Activated T-helper 17 cell treated with anti-CD3 and anti-CD28 coated beads, Interleukin-2, amount 50 U/mL, for 72 hours (primary cell): Measurements from ENCODE around the gene TLR7. TPM values are rescaled to one million over a fixed set of nuclear protein-coding genes. Genes with fewer than 3 reads are reported as not detected.
A peak's percentile ranks its signal among the peaks of the same experiment; 100 is the strongest.

Experiments used
- ATAC-seq: fragments of 150-1000 bp; cut with Tn5 transposase; replicated peaks from 2 replicates; pipeline ENCODE4 v1.10.0; 2021; ENCODE audit warnings: mild to moderate bottlenecking, moderate library complexity
- H3K27ac Mint-ChIP-seq: one replicate; pipeline ENCODE4 v1.8.0; 2022; ENCODE audit warnings: mixed read lengths
- H3K27me3 Mint-ChIP-seq: one replicate; pipeline ENCODE4 v1.8.0; 2022; ENCODE audit warnings: mixed read lengths
- H3K36me3 Mint-ChIP-seq: one replicate; pipeline ENCODE4 v1.8.0; 2022; ENCODE audit warnings: low read depth, mild to moderate bottlenecking, mixed read lengths
- H3K4me1 Mint-ChIP-seq: one replicate; pipeline ENCODE4 v1.8.0; 2022; ENCODE audit warnings: mixed read lengths
- H3K4me3 Mint-ChIP-seq: one replicate; pipeline ENCODE4 v1.8.0; 2022; ENCODE audit warnings: mild to moderate bottlenecking, mixed read lengths
- H3K9me3 Mint-ChIP-seq: one replicate; pipeline ENCODE4 v1.8.0; 2022; ENCODE audit warnings: mixed read lengths
- total RNA-seq, 2 donors: library from RNA; stranded (reverse); gene quantifications; one replicate each; pipeline ENCODE4 v1.2.3, GENCODE V29; 2022

The TLR7 gene
- not detected for total RNA-seq

- Mint-ChIP-seq H3K36me3 (no peaks in the 10 kb centered on the region), H3K27ac (no peak within 1 kb of the TSS), H3K27me3 (no peaks in the 10 kb centered on the region), H3K9me3 (no peaks in the 10 kb centered on the region), H3K4me1 (no peaks in the 10 kb centered on the region), H3K4me3 (no peak within 1 kb of the TSS)
- no peak for ATAC-seq
These were observed at the start of gene TLR7 for GRCh38 chrX:12866451-12867377. Gene TLR7, plus strand, starts transcription at chrX:12867072. Its CDS starts 507 bp downstream, at chrX:12867579.

GRCh38 chrX:12817528-12817927, 49.3 kb upstream of the TLR7 start:
- no peak overlapping the region for H3K4me3 Mint-ChIP-seq
- peaks cover 71% of the 10 kb centered on the region for H3K36me3 Mint-ChIP-seq
- no peaks in the 10 kb centered on the region for H3K27me3 Mint-ChIP-seq
- ATAC-seq: no peak
- no peak overlapping the region for H3K27ac Mint-ChIP-seq
- no peaks in the 10 kb centered on the region for H3K4me1 Mint-ChIP-seq
- H3K9me3 Mint-ChIP-seq: no peaks in the 10 kb centered on the region

- Mint-ChIP-seq H3K4me3 (no peak overlapping the region), H3K27ac (no peak overlapping the region), H3K27me3 (no peaks in the 10 kb centered on the region), H3K9me3 (no peaks in the 10 kb centered on the region), H3K4me1 (no peaks in the 10 kb centered on the region), H3K36me3 (peaks cover 72% of the 10 kb centered on the region)
- no peak for ATAC-seq
These were observed 47.6 kb upstream of the TLR7 start for GRCh38 chrX:12819222-12819621.

- Mint-ChIP-seq H3K27me3 (no peaks in the 10 kb centered on the region), H3K36me3 (peaks cover 71% of the 10 kb centered on the region), H3K9me3 (no peaks in the 10 kb centered on the region), H3K4me1 (no peaks in the 10 kb centered on the region), H3K4me3 (no peak overlapping the region), H3K27ac (no peak overlapping the region)
- ATAC-seq: no peak
These were observed 46.1 kb upstream of the TLR7 start for GRCh38 chrX:12820737-12821136.

- no peak for ATAC-seq
- no peaks in the 10 kb centered on the region for H3K27me3 Mint-ChIP-seq
- no peak overlapping the region for H3K27ac Mint-ChIP-seq
- H3K4me3 Mint-ChIP-seq: no peak overlapping the region
- no peaks in the 10 kb centered on the region for H3K4me1 Mint-ChIP-seq
- peaks cover 49% of the 10 kb centered on the region for H3K36me3 Mint-ChIP-seq
- no peaks in the 10 kb centered on the region for H3K9me3 Mint-ChIP-seq
These were observed 41.9 kb upstream of the TLR7 start for GRCh38 chrX:12824944-12825343.

GRCh38 chrX:12825801-12826200, 41.1 kb upstream of the TLR7 start:
- ATAC-seq: no peak
- Mint-ChIP-seq H3K27me3 (no peaks in the 10 kb centered on the region), H3K36me3 (peaks cover 44% of the 10 kb centered on the region), H3K4me1 (no peaks in the 10 kb centered on the region), H3K4me3 (no peak overlapping the region), H3K27ac (no peak overlapping the region), H3K9me3 (no peaks in the 10 kb centered on the region)

- Mint-ChIP-seq H3K36me3 (no peaks in the 10 kb centered on the region), H3K4me1 (peaks cover 5% of the 10 kb centered on the region)
- ATAC-seq: peak; percentile 24
These were observed 23.7 kb upstream of the TLR7 start for GRCh38 chrX:12843061-12843667.

GRCh38 chrX:12843668-12844279, 23.1 kb upstream of the TLR7 start:
- Mint-ChIP-seq H3K9me3 (no peaks in the 10 kb centered on the region), H3K27me3 (no peaks in the 10 kb centered on the region)
- peak; percentile 32 for ATAC-seq

More at GRCh38 chrX:12843061-12843667, 23.7 kb upstream of the TLR7 start:
- peak overlapping the region; percentile 58 for H3K27ac Mint-ChIP-seq
- H3K9me3 Mint-ChIP-seq: no peaks in the 10 kb centered on the region
- no peaks in the 10 kb centered on the region for H3K27me3 Mint-ChIP-seq
- H3K4me3 Mint-ChIP-seq: peak overlapping the region; percentile 61

GRCh38 chrX:12844319-12844718, 22.6 kb upstream of the TLR7 start:
- peaks cover 5% of the 10 kb centered on the region for H3K4me1 Mint-ChIP-seq
- H3K4me3 Mint-ChIP-seq: no peak overlapping the region
- H3K36me3 Mint-ChIP-seq: no peaks in the 10 kb centered on the region
- H3K9me3 Mint-ChIP-seq: no peaks in the 10 kb centered on the region
- ATAC-seq: no peak
- no peaks in the 10 kb centered on the region for H3K27me3 Mint-ChIP-seq
- no peak overlapping the region for H3K27ac Mint-ChIP-seq

More at GRCh38 chrX:12843668-12844279, 23.1 kb upstream of the TLR7 start:
- Mint-ChIP-seq H3K4me3 (peak overlapping the region; percentile 61), H3K27ac (peak overlapping the region; percentile 58), H3K4me1 (peaks cover 5% of the 10 kb centered on the region), H3K36me3 (no peaks in the 10 kb centered on the region)

GRCh38 chrX:12865359-12865758, 1.5 kb upstream of the TLR7 start:
- H3K9me3 Mint-ChIP-seq: no peaks in the 10 kb centered on the region
- no peak for ATAC-seq
- H3K27me3 Mint-ChIP-seq: no peaks in the 10 kb centered on the region
- H3K4me3 Mint-ChIP-seq: no peak overlapping the region
- H3K4me1 Mint-ChIP-seq: no peaks in the 10 kb centered on the region
- H3K36me3 Mint-ChIP-seq: no peaks in the 10 kb centered on the region
- H3K27ac Mint-ChIP-seq: no peak overlapping the region

GRCh38 chrX:12867685-12868084, 813 bp downstream of the TLR7 start:
- Mint-ChIP-seq H3K27me3 (peaks cover 4% of the 10 kb centered on the region), H3K27ac (no peak overlapping the region), H3K4me3 (no peak overlapping the region), H3K36me3 (no peaks in the 10 kb centered on the region), H3K4me1 (no peaks in the 10 kb centered on the region), H3K9me3 (no peaks in the 10 kb centered on the region)
- no peak for ATAC-seq

GRCh38 chrX:12868747-12869146, 1.9 kb downstream of the TLR7 start:
- Mint-ChIP-seq H3K27ac (no peak overlapping the region), H3K36me3 (no peaks in the 10 kb centered on the region)

GRCh38 chrX:12871257-12871656, 4.4 kb downstream of the TLR7 start:
- no peaks in the 10 kb centered on the region for H3K36me3 Mint-ChIP-seq
- H3K27ac Mint-ChIP-seq: no peak overlapping the region

More at GRCh38 chrX:12868747-12869146, 1.9 kb downstream of the TLR7 start:
- Mint-ChIP-seq H3K9me3 (no peaks in the 10 kb centered on the region), H3K4me1 (no peaks in the 10 kb centered on the region), H3K4me3 (no peak overlapping the region), H3K27me3 (peaks cover 4% of the 10 kb centered on the region)
- no peak for ATAC-seq

GRCh38 chrX:12872741-12873140, 5.9 kb downstream of the TLR7 start:
- no peak overlapping the region for H3K27ac Mint-ChIP-seq
- no peaks in the 10 kb centered on the region for H3K9me3 Mint-ChIP-seq
- H3K4me1 Mint-ChIP-seq: no peaks in the 10 kb centered on the region
- ATAC-seq: no peak
- no peaks in the 10 kb centered on the region for H3K36me3 Mint-ChIP-seq
- no peak overlapping the region for H3K4me3 Mint-ChIP-seq
- H3K27me3 Mint-ChIP-seq: peaks cover 4% of the 10 kb centered on the region

More at GRCh38 chrX:12871257-12871656, 4.4 kb downstream of the TLR7 start:
- Mint-ChIP-seq H3K4me3 (no peak overlapping the region), H3K4me1 (no peaks in the 10 kb centered on the region), H3K9me3 (no peaks in the 10 kb centered on the region), H3K27me3 (peaks cover 4% of the 10 kb centered on the region)
- no peak for ATAC-seq
